ENCODE data around the gene PERP.
"Not testable (repeated sequence)": the region's sequence is repeated elsewhere in the genome, so short reads cannot be mapped to it uniquely, and the experiment has no call there.

The PERP gene

DNA sequence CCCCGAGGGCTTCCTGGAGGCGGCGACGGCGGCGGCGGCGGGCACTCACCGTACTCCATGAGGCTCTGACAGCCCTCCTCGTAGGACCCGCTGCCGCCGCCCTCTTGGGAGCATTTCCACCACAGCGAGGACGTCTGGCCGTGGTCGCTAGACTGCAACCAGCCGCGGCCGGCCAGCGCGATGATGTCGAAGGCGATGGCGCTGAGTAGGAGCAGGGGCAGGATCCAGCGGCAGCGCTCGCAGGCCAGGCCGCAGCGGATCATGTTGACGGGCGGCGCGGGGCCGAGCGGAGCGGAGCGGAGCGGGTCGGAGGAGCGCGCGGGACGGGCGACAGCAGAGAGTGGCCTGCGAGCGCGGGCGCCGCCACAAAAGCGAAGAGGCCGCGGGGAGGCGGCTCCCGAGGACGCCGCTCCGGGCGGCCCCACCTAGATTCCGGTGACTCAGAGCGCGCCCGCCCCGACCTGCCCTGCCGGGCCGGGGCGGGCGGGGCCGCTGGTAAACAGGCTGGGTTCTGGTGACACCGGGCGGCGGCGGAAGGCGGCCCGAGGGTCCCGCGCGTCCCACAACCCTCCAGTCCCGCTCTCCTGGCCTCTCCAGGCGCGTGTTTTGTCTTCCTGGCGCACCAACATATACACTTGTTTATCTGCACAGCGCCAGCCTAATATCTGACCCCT, at the start of gene PERP:
Gene PERP (minus strand): TSS at position 342 of the 674 bp plus-strand sequence. CDS start 79 bp downstream, at position 263.
- no peak for DNase-seq

DNA sequence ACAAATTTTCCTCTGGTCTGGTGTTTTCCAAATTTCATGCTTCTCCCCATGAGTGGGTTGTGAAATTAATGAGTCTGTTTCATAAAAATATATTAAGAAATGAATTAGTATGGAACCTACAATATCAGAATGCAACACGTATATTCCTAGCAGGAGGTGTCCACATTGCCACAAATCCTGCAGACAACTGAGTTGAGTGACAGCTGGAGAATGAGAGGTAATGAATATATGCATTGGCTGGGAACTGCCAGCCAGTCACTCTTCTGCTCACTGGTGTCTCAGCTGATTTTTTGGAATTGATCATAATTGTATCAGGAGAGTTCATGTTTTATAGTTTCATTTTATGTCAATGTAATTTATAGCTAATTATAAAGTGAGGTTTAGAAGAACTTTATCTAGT, 48.2 kb upstream of the PERP start:
- DNase-seq = no peak

DNA sequence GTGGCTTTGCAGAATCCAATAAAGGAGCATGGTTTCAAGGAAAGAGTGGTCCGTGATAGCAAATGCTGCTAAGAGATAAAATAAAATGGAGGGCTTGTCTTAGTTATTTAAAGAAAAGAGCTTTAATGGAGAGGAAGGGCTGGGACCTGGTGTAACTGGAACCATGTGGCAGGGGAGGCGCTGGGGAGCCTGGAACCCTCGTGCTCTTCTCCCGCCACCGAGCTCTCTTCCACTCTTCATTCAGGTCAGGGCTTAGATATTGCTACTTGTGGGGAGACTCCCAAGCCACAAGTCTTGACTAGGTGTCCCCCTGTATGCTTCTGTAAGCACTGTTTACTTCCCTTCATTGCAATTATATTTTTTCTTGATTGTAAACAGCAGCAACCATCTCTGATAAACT, 39.3 kb upstream of the PERP start:
- DNase-seq = no peak

DNA sequence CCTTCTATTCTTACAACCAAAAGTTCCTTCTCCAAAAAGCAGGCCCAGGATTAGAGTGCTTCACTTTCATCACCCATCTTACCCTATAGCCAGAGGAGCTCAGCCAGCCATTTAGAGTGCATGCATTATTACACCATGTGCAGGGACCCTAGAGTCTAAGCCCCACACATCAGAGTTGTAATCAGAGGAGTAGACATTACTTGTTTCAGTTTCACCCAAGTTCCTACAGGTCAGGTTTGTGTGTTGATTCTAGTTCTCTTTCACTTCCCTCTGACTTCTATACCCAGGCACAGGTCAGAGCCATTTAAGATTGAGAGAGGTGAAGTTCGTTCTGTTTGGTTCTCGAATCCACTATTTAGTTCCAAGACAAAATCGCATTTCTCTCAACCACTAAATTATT, 38.2 kb upstream of the PERP start:
- DNase-seq = no peak

DNA sequence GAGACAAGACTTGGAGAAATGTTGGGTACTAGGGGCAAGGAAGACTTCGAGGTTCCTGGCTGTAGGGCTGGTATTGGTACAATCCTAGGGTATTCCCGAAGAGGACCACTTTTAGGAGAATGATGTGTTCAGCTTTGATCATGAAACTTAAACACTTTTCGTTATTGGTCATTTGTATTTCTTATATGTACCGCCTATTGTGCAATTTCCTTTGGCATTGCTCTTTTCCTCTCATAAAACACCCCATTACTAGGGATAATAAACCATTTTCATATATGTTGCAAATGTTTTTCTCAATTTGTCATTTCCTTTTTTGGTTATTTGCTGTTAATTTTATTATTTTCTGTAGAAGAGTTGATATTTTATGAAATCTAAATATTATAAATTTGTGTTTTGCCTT, 35.6 kb upstream of the PERP start:
- DNase-seq = no peak

DNA sequence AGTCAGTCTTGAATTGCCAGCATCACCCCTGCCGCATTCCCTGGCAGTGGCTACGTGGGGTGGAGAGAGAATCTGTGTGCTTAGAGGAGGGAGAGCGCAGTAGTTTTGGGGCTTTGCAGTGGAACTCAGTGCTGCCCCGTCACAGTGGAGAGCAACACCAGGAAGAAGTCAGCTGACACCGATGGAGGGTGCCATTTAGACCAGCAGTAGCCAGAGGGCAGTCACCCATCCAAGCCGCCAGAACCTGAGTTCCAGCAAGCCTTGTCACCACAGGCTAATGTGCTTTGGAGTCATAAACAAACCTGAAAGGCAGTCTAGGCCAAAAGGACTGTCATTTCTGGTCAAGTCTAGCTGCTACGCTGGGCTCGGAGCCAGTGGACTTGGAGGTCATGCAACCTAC, 22.0 kb upstream of the PERP start:
- DNase-seq = no peak

DNA sequence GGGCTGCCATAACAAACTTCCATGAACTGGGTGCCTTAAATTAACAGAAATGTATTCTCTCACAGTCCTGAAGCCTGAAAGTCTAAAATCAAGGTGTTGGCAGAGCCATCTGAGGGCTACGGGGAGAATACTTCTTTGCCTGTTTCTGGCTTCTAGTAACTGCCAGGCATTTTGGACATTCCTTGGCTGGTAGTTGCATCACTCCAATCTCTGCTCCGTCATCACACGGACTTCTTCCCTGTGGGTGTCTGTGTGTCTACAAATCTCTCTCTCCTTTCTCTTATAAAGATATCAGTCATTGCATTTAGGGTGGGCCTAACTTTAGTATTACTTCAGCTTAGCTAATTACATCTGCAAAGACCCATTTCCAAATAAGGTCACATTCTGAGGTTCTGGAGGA, 20.9 kb upstream of the PERP start:
- DNase-seq = no peak

DNA sequence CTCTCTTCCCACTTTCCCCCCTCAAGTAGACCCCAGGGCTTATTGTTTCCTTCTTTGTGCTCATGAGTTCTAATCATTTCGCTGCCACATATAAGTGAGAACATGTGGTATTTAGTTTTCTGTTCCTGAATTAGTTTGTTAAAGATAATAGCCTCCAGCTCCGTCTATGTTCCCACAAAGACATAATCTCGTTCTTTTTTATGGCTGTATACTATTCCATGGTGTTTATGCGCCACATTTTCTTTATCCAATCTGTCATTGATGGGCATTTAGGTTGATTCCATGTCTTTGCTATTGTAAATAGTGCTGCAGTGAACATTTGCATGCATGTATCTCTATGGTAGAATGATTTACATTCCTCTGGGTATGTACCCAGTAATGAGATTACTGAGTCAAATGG, 16.9 kb upstream of the PERP start:
- no peak for DNase-seq

DNA sequence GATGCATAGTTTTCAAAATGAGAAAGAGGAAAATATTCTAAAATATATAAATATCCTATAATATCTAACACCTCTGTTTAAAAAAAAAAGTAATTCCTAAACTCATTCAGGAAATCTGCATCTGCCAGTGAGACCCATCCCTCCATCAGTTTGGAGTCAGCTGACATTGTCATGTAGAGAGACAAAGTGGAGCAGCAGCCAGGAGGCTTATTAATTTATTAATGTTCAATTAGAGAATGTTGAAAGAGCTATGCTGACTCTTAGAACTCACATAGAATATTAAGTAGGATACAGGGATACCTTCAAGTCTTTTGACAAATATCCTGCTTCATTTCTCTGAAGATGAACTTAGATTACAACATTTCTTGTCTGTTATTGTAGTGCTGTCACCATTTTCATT, 12.8 kb upstream of the PERP start:
- no peak for DNase-seq

DNA sequence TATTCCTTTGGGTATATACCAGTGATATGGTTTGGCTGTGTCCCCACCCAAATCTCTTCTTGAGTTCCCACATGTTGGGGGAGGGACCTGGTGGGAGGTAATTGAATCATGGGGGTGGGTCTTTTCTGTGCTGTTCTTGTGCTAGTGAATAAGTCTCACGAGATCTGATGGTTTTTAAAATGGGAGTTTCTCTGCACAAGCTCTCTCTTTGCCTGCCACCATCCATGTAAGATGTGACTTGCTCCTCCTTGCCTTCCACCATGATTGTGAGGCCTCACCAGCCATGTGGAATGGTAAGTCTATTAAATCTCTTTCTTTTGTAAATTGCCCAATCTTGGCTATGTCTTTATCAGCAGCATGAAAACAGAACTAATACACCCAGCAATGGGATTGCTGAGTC, 12.0 kb upstream of the PERP start:
- not testable (repeated sequence) for DNase-seq

DNA sequence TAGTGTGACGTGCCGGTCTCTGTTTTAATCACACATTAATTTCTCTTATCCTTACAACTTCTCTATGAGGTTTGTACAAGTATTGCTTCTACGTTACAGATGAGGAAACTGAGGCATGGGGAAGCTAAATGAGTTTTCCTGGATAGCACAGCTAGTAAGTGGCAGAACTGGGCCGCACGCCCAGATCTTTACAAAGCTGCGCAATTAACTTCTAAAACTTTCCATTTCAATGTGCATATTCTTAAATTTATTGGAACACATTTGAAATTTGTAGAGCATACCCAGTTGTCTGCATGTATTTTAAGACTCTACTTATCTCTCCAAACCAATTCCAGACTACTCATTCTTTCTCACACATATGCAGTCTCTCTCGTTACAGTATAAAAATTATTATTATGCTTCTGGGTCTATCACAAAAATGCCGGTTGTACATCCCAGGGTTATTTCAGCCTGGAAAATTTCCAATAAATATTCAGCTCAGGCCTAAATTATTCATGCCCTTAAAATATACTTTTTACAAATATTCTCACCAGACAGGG, 10.2 kb upstream of the PERP start:
- no peak for DNase-seq

DNA sequence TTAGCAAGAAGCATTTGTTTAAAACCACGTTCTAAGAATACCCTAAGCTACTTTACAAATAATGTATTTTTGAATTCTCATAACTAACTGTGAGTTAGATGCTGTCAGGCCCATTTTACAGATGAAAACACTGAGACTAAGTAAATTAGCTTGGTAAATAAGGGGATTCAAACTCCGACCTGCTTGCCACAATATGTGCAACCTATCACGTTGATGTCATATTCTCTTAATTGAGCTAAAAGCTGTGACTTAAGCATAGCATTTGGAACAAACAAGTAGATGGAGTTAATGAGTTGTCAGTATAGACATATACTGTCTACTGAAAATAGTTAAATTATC, 9.4 kb upstream of the PERP start:
- DNase-seq = no peak

DNA sequence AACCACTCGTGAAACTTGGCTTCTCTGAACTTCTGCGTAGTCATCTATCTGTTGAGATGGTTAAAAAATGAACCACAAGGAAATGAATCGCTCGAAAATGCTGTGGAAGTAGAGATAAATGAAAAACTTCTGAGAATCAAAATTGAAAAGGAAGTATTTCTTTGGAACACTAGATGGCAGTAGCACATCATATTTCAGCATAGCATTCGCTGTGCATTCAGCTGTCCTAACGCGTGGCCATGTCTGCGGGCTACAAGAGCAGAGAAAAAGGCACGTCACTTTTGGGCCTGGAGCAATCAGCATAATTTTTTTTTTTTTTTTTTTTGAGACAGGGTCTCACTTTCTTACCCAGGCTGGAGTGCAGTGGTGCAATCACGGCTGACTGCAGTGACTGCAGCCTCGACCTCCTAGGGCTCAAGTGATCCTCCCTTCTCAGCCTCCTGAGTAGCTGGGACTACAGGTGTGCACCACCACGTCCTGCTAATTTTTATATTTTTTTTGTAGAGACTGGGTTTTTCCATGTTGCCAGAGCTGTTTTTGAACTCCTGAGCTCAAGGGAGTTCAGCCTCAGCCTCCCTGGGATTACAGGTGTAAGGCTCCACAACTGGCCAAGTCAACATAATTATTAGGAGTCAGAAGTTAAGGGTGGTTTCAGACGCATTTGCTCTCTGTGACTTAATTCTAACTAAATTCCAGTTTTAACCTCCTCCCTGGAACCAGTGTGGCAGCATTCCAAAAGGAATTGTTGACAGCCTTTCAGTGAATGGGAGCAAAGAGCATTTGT, 8.8 kb upstream of the PERP start:
- DNase-seq = peak; percentile 34 to 76

DNA sequence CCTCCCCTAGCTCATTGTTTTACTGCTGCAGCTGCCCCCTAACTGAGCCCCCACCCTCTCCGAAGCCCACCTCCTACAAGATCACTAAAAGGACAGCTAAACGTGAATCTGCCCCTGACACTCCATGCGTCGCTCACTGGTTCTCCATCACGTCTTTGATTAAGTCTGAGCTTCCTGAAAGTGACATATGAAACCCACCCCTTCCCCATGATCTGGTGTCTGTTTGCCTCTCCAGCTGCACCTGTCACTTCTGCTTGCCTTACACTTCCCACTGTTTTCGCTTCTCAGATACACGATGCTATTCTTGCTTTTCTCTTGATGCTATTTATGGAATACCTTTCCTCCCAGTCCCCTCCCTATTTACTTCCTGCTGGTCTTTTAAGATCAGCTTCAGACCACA, 8.0 kb upstream of the PERP start:
- DNase-seq = no peak

DNA sequence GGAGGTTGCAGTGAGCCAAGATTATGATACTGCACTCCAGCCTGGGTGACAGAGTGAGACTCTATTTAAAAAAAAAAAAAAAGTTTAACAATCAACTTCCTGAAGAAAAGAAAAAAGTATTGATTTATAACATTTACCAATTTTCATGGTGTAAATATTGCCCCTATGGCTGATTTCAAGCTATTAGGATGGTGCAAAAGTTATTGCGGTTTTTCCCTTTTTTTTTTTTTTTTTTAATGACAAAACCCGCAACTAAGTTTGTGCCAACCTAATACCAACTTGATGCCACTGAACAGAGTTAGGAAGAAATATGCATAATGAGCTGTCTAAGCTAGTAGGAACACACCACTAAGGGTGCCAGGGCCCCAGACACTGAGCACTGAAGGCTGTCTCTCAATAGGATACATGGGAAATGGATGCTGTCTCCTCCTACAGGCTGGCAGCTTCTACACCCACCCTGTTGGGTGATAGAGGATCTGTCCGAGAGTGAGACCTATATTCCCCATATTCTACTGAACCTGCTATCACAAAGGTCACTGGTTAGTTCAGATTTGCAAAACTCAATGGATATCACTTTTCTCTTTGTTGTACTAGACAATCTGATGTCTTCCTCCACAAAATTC, 6.5 kb upstream of the PERP start:
- no peak for DNase-seq

DNA sequence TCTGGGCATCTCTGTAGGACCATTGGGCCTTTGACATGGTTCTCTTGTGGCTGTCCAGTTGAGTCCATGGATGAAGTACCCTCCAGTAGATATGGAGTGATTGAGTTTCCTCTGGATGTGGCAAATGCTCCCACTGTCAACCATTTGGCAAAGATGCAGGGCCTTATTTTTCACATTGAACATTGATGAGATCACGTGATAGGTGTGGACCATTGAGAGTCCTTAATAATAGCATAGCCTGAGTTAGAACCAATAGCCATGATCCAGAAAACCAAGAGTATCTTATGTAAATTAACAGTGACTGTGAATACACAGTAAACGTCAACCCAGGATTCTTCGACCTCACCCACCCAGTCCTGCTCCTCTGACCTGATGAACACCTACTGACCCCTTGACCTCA, 3.0 kb upstream of the PERP start:
- no peak for DNase-seq

DNA sequence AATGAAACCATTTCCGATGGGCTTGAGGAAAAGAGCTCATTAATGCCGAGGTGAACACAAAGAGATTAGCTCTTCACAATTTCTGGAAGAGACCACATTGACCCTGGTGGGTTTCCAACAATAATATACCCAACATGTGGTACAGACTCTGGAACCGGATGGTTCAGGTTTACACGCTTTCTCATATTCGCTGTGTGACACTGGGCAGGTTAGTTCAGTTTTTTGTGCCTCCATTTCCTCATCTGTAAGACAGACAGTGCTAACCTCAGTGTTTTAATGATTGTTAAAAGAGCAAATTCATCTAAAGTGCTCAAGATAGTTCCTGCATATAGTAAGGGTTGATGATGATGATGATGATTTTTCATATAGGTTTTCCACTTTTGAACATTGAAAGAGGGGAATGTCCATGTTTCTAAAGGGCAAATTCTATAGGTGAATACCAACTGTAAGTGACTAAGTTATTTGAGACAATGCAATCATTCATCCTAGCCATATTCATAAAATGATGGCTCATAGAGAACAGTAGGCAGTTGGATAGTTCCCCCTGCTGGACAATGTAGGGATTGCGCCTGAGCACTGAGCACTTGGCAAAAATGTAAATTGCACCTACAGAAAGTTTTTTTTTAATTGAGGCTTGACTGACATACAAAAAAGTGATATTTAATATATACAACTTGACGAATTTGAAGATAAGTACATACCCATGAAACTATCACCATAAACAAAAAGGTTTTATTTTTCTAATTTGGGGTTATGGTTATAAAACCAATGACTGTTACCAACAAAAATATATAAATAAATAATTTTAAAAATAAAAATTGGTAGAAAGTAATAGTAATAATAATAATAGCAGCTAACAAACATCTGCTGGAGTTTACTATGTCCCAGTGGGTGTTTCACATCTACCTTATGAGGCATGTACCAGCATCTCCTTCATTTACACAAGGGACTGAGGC, 2.1 kb upstream of the PERP start:
- peak; percentile 19 to 27 for DNase-seq

DNA sequence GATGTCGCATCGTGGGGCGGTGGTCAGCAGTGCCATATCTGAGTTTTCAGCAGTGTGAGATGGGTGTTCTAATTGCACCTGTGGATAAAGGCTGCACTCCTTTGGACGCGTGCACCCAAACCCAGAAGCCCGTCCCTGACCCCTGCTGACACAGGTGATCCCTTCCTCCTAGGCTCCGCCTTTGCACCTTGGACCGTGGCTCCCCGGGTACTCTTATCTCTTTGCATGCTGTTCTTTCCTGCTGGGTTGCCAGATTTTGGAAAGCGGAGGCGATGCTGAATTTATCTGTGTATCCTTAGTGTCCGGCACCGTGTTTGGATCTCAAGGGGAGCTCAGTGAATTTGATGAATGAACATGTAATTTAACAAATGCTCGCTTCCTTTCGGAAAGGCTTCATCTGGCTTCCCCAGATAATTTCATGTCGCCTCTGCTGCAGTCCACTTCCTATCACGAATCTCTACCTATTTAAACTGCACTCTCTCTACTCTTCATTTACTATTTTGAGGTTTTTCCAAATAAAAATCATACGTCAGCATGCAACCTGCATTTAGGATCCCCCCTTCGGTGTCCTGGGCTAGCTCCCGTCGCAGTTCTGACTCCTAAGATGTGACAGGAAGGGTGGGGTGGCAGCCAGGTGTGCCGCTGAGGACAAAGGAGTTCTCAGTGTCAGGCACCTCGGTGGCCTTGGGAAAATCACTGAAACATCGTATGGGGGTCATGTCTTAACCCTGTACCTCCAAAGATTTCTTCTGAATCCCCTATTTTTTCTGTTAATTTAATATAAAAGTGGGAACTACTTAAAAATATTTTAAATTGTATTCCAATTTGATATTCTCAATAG, 753 bp upstream of the PERP start:
- DNase-seq = no peak

DNA sequence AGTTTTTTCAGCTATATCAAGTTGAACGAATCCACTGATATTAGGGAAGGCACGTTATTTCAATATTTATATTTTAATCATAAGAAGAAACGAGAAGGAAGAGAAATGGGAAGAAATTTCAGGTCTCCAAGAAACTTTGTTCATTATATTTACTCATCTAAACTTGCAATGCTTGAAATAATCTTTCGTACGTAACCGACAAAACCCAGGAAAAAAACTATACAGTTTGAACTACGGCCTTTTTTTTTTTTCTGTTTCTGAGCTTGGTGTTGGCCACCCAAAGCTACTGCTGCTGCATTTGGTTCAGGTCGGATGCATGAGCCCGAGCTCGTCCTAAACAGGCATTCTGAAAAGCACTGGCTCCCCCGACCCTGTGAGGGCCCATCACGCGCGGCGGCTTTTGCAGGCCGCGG, 548 bp downstream of the PERP start:
- DNase-seq = no peak

DNA sequence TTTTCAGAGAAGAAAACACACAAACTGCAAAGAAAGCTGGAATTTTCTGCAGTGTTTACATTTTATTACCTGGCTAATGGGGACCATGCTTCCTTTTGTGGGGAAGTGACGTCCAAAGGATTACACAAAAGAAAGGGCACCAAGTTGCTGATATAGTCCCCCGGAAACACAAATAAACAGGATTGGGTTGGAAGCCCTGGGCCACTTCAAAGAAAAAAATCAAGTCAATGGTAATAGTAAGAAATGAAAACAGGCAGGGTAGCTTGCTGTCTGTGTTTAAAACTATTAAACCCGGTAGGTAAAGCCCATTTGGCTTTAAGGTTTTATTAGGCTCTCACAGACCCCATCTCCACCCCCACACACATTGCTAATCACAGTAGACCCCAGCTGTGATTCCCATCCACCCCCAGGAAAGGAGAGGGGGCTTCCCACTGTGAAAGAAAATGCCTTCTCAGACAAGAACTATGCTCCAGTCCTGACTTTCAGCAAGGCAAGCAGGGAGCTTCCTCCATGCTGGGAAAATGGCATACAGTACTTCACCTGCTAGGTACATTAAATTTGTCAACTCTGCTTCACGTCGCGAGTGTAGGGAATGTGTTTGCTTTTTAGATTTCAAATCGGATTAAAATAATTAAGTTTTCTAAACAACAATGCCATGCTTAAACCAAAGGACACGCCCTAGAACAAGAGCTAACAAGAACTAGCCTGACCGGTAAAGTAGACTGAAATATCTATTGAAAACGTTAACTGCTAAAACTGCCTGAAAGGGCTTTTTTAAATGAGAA, 1.1 kb downstream of the PERP start:
- no peak for DNase-seq

DNA sequence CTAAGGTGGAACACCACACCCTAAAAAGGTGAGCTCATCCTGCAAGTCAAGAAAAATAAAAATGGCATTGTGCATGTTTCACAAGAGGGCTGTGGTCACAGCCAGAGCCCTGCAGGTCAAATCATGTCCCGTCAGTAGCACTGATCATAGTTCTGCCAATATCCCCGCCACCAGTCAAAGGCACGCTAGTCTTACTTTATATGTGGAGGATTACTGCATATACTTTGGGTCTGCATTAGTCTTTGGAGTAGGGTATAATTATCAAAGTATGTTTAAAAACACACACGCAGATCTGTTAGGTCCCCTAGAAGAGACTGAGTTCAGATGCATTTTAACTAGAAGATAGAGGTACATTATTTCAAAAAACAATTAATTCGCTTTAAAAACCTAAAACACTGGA, 1.8 kb downstream of the PERP start:
- DNase-seq = no peak

Measured in hippocampal formation (tissue), 2 donors.